Fibroblast of mammary gland (primary cell): ENCODE results near the gene DLG1.

Source experiments
- DNase-seq: peaks from one replicate; pipeline ENCODE4 v3.0.0-alpha.2; 2010; ENCODE audit warnings: low read depth
- H3K4me3 ChIP-seq: 2 replicates; pipeline ENCODE4 v1.5.1; 2011; ENCODE audit warnings: low read depth, mild to moderate bottlenecking, low read length, moderate library complexity; ENCODE audit not compliant: control insufficient read depth
- TF ChIP-seq, protein P1 (sequence below): conservative IDR thresholded peaks from 2 replicates; pipeline ENCODE4 v1.5.1; 2011; ENCODE audit warnings: low read depth, low read length, inconsistent platforms; ENCODE audit not compliant: control insufficient read depth, insufficient read depth

Gene DLG1

DNA sequence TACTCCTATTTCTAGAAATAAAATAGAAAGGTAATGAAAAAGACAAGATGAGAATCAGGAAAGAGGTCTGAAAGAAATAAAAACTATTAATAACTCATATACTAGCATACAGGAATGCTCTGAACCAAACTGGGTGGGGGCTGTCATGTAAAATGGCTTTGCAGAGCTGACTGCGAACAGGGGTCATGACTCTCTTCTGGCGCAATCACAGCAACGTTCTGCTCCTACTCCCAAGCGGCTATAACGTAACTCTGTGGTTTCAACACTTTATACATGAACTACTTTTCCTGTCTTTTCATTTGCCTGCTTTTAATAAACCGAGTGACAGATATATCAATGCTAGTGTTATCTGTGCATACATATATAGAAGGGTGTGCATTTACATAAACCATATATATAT, 116.7 kb downstream of the DLG1 start:
- peak; percentile 89 for DNase-seq
- TF ChIP-seq, protein P1, sequence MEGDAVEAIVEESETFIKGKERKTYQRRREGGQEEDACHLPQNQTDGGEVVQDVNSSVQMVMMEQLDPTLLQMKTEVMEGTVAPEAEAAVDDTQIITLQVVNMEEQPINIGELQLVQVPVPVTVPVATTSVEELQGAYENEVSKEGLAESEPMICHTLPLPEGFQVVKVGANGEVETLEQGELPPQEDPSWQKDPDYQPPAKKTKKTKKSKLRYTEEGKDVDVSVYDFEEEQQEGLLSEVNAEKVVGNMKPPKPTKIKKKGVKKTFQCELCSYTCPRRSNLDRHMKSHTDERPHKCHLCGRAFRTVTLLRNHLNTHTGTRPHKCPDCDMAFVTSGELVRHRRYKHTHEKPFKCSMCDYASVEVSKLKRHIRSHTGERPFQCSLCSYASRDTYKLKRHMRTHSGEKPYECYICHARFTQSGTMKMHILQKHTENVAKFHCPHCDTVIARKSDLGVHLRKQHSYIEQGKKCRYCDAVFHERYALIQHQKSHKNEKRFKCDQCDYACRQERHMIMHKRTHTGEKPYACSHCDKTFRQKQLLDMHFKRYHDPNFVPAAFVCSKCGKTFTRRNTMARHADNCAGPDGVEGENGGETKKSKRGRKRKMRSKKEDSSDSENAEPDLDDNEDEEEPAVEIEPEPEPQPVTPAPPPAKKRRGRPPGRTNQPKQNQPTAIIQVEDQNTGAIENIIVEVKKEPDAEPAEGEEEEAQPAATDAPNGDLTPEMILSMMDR, result no peak
- H3K4me3 ChIP-seq, result no peak overlapping the region

DNA sequence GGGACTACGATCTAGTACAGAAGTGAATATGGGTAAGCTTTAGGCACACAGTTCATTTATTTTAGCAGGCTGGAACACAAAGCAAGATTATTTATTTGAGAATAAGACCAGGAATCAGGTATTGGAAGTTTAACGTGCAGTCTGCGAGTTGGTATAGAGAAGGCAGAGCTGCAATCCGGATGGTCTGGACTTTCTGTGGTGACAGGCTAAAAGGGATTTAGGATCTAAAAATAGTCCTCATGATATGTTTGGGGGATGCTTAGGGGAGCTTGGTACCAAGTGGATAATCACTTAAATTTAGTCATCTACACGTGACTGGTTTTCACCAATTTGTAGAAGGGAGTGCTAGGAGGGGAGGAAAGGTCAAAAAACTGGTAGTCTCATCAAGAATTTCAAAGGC, 119.4 kb downstream of the DLG1 start:
- no peak overlapping the region for H3K4me3 ChIP-seq
- TF ChIP-seq, protein P1, result no peak
- DNase-seq, result no peak

DNA sequence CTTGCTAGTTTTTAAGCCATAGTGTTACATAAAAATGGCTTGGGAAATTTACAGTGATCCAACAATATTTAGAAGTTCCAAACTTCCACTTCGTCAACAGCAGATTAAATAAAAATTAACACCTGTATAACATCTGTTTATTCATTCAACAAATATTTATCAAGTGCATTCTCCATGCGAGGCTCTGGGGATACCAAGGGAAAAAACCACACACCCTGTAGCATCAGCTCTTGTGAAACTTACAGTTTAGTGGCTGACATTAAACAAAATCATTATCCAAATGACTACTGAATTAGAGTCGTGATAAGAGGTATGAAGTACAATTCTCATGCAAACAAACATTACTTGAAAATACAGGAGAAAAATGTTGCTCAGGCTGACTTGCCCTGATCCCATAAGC, 122.9 kb downstream of the DLG1 start:
- H3K4me3 ChIP-seq, result no peak overlapping the region
- TF ChIP-seq, protein P1, result no peak
- DNase-seq, result no peak

DNA sequence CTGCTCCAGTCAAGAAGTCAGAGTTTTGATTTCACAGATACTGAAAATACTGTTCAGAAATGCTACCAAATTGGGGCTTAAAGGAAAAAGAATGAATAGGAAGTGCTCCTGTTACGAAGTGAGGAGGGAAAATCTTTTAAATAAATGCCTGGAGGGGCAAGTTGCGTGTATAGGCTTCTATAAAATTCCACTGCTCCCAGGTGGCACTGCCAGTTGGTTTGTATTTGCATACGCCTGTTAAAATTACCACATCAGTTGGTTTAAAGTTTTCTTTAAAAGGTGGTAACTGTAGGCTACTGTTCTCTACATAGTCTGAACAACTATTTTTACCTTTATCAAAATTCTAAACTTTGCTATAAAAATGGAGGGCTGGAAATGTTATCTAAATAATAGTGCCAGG, 123.5 kb downstream of the DLG1 start:
- no peak overlapping the region for H3K4me3 ChIP-seq
- no peak for DNase-seq
- TF ChIP-seq, protein P1, result no peak

DNA sequence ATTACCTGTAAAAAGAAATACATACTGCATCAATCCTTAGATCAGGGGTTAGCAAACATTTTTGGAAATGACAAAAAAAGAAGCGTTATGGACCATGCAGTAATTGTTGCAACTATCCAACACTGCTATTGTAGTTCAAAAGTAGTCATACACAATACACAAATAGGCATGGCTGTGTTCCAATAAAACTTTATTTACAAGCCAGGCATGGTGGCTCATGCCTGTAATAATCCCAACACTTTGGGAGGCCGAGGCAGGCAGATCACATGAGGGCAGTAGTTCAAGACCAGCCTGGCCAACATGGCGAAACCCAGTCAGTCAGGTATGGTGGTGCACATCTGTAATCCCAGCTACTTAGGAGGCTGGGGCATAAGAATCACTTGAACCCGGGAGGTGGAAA, 124.8 kb downstream of the DLG1 start:
- no peak for DNase-seq
- TF ChIP-seq, protein P1, result no peak
- no peak overlapping the region for H3K4me3 ChIP-seq

DNA sequence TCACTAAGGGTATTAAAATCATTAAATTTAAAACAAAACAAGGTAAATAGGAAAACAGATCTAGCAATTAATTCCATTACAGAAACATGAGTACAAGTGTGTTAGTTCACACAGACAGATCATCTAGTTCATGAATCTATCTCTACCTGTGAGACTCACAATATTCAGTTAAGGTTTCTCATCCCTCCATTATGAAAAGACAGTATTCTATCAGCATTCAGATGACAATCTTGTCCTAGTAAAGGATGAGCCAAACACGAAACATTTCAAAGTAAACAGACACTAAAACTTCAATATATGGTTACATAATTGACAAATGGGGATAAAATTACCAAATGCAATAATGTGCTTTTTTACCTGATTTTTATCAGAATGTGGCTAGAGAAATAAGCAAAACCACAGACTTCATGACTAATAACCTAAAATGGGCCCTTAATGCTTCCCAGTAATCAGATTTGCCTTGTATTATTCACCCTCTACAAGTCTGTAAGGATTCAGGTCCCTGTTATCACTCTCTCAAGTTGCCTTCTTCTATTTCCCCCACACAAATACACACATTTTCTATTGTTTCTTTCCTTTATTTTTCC, 126.8 kb downstream of the DLG1 start:
- TF ChIP-seq, protein P1, result no peak
- no peak overlapping the region for H3K4me3 ChIP-seq
- DNase-seq, result peak; percentile 36

DNA sequence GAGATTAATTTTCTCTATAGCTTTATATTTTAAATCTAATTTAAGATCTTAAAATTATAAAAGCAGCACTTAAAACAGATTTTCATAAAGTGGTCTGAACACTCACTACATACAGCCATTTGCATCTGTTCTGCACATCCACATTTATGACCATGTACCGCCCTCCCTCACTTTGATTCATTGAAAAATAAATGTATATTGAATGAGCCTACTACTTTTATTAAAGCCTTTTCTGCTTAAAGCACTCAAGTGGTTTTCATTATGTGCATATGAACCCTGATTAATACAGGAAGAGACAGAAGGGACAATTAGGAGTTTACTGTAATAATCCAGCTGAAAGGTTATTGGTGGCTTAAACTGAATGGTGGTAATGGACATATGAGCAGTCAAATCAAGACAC, 129.4 kb downstream of the DLG1 start:
- no peak for DNase-seq
- H3K4me3 ChIP-seq, result no peak overlapping the region
- TF ChIP-seq, protein P1, result no peak
